Vagina (tissue), 2 donors: ENCODE data around the gene ZBTB20.

Source experiments
- CTCF ChIP-seq, 3 experiments: fragments of 450-650 bp in 2 of 3; fragments of 200-600 bp in 1 of 3; sonication (generic) in 1 of 3; IDR thresholded peaks; one replicate each; pipeline ENCODE4 v1.5.1; 2017 to 2019; ENCODE audit warnings: antibody characterized with exemption in 3 of 3, mild to moderate bottlenecking in 2 of 3, moderate library complexity in 2 of 3
- POLR2A ChIP-seq, 2 donors: fragments of 450-650 bp; IDR thresholded peaks; one replicate each; pipeline ENCODE4 v1.6.1; 2017; ENCODE audit warnings: antibody characterized with exemption in 2 of 2, mild to moderate bottlenecking in 2 of 2, moderate library complexity in 2 of 2
- POLR2AphosphoS5 ChIP-seq, 2 donors: sonication (generic); formaldehyde crosslinking; IDR thresholded peaks; one replicate each; pipeline ENCODE4 v1.9.0; 2017; ENCODE audit warnings: antibody characterized with exemption in 2 of 2, mild to moderate bottlenecking in 2 of 2, low read depth in 1 of 2; ENCODE audit not compliant: insufficient read depth in 1 of 2

GRCh38 chr3:114967168-114967567 lies 179.9 kb downstream of the ZBTB20 start:
- TF ChIP-seq POLR2A (IDR thresholded peaks at IDR 0.05) (no peak), POLR2AphosphoS5 (IDR thresholded peaks at IDR 0.05; ENCODE audit: insufficient read depth in 1 of 2, low read depth in 1 of 2) (no peak), CTCF (IDR thresholded peaks at IDR 0.05) (no peak)
